ENCODE data around the gene ZFP36. TPM values are rescaled to one million over a fixed set of nuclear protein-coding genes. Genes with fewer than 3 reads are reported as not detected.
A peak's percentile ranks its signal among the peaks of the same experiment; 100 is the strongest.

Gene ZFP36
- total RNA-seq, 6 experiments from 2014 or later: 30.9 to 81.6 (median 68.5) TPM

- no peak for DNase-seq
- peaks cover 41% of the 10 kb centered on the region for H3K36me3 Mint-ChIP-seq (ENCODE audit: low read depth)
- peak overlapping the region; percentile 1; the same call in 1 of the 2 replicates for H3K27ac Mint-ChIP-seq
- no peaks in the 10 kb centered on the region; the same call in 1 of the 2 replicates for H3K9me3 Mint-ChIP-seq
- H3K27me3 Mint-ChIP-seq (ENCODE audit: insufficient read depth): peaks cover 8% of the 10 kb centered on the region
- no peak for TF ChIP-seq CTCF (IDR thresholded peaks at IDR 0.05)
- H3K4me3 Mint-ChIP-seq: no peak overlapping the region
- peaks cover 42% of the 10 kb centered on the region for H3K4me1 Mint-ChIP-seq (ENCODE audit: low read depth)
Measured at GRCh38 chr19:39388657-39389056, 18.0 kb upstream of the ZFP36 start.

GRCh38 chr19:39389631-39390414 lies 16.8 kb upstream of the ZFP36 start:
- TF ChIP-seq CTCF (IDR thresholded peaks at IDR 0.05): no peak
- H3K27me3 Mint-ChIP-seq (ENCODE audit: insufficient read depth): peaks cover 8% of the 10 kb centered on the region
- DNase-seq: no peak
- H3K27ac Mint-ChIP-seq: peak overlapping the region; percentile 99
- H3K4me1 Mint-ChIP-seq (ENCODE audit: low read depth): peaks cover 44% of the 10 kb centered on the region
- no peaks in the 10 kb centered on the region; the same call in 1 of the 2 replicates for H3K9me3 Mint-ChIP-seq
- H3K4me3 Mint-ChIP-seq: peak overlapping the region; percentile 98
- peaks cover 43% of the 10 kb centered on the region for H3K36me3 Mint-ChIP-seq (ENCODE audit: low read depth)

- Mint-ChIP-seq H3K9me3 (no peaks in the 10 kb centered on the region; the same call in 1 of the 2 replicates), H3K4me3 (peak overlapping the region; percentile 98), H3K4me1 (ENCODE audit: low read depth) (peaks cover 44% of the 10 kb centered on the region), H3K27ac (peak overlapping the region; percentile 99), H3K36me3 (ENCODE audit: low read depth) (peaks cover 44% of the 10 kb centered on the region), H3K27me3 (ENCODE audit: insufficient read depth) (peaks cover 8% of the 10 kb centered on the region)
- no peak for DNase-seq
- TF ChIP-seq CTCF (IDR thresholded peaks at IDR 0.05): no peak
Measured at GRCh38 chr19:39390451-39390750, 16.2 kb upstream of the ZFP36 start.

GRCh38 chr19:39390751-39391437 lies 15.8 kb upstream of the ZFP36 start, which contains the start of the genes MED29 and PAF1:
Gene MED29 (plus strand): TSS chr19:39391378. CDS start chr19:39391423, 45 bp downstream.
Gene PAF1 (minus strand): TSS chr19:39391106. CDS start chr19:39390864, 242 bp downstream.
- DNase-seq: peak; percentile 100
- H3K36me3 Mint-ChIP-seq (ENCODE audit: low read depth): peaks cover 39% of the 10 kb centered on the region
- H3K9me3 Mint-ChIP-seq: no peaks in the 10 kb centered on the region; the same call in 1 of the 2 replicates
- H3K4me1 Mint-ChIP-seq (ENCODE audit: low read depth): peaks cover 44% of the 10 kb centered on the region
- H3K27ac Mint-ChIP-seq: peak within 1 kb of the TSS; percentile 99
- peak; percentile 51; the same call in 1 of the 2 replicates for TF ChIP-seq CTCF (IDR thresholded peaks at IDR 0.05)
- H3K27me3 Mint-ChIP-seq (ENCODE audit: insufficient read depth): peaks cover 6% of the 10 kb centered on the region
- H3K4me3 Mint-ChIP-seq: peak within 1 kb of the TSS; percentile 98

- peak; percentile 66 for DNase-seq
- H3K9me3 Mint-ChIP-seq: no peaks in the 10 kb centered on the region
- H3K4me3 Mint-ChIP-seq: peak overlapping the region; percentile 22; the same call in 1 of the 2 replicates
Measured at GRCh38 chr19:39397360-39398296, 9.0 kb upstream of the ZFP36 start.

More at GRCh38 chr19:39397360-39398296, 9.0 kb upstream of the ZFP36 start:
- Mint-ChIP-seq H3K27me3 (ENCODE audit: insufficient read depth) (peaks cover 9% of the 10 kb centered on the region), H3K27ac (peak overlapping the region; percentile 90), H3K4me1 (ENCODE audit: low read depth) (peaks cover 56% of the 10 kb centered on the region), H3K36me3 (ENCODE audit: low read depth) (peaks cover 18% of the 10 kb centered on the region)
- peak; percentile 97 for TF ChIP-seq CTCF (IDR thresholded peaks at IDR 0.05)

Measured in HFFc6 (cell line).